ENCODE data around the gene BRIX1.
"Not testable (repeated sequence)": the region's sequence is repeated elsewhere in the genome, so short reads cannot be mapped to it uniquely, and the experiment has no call there.

The BRIX1 gene

GRCh38 chr5:34968258-34968657 is 52.7 kb downstream of the BRIX1 start:
- Histone ChIP-seq H3K9me3 (ENCODE audit: insufficient read depth, low read length) (no peaks in the 10 kb centered on the region; the same call in 1 of the 2 replicates), H3K27me3 (ENCODE audit: low read length) (no peaks in the 10 kb centered on the region), H3K4me2 (ENCODE audit: low read depth, low read length, poor library complexity, severe bottlenecking) (no peak overlapping the region), H3K4me3 (ENCODE audit: insufficient read depth, low read length, poor library complexity, severe bottlenecking) (no peak overlapping the region), H3K9ac (ENCODE audit: low read length) (no peak overlapping the region), H3K79me2 (ENCODE audit: insufficient read depth, low read length) (no peaks in the 10 kb centered on the region), H3K9me2 (replicated peaks; ENCODE audit: insufficient read depth, low read length) (no peaks in the 10 kb centered on the region), H3K36me3 (ENCODE audit: low read length) (0 out of 2 replicates have a peak, but pooled peaks cover 3% of the 10 kb centered on the region), H2AFZ (ENCODE audit: low read depth, low read length, severe bottlenecking) (no peak overlapping the region), H4K20me1 (ENCODE audit: low read depth, low read length) (no peaks in the 10 kb centered on the region), H3K27ac (ENCODE audit: low read depth, low read length) (no peak overlapping the region), H3F3A (ENCODE audit: insufficient read depth) (no peaks in the 10 kb centered on the region)
- TF ChIP-seq EZH2phosphoT487 (conservative IDR thresholded peaks at IDR 0.05; ENCODE audit: low read length) (no peak), CTCF (IDR thresholded peaks at IDR 0.05; ENCODE audit: insufficient read depth, low read length, poor library complexity, severe bottlenecking) (no peak)

DNA sequence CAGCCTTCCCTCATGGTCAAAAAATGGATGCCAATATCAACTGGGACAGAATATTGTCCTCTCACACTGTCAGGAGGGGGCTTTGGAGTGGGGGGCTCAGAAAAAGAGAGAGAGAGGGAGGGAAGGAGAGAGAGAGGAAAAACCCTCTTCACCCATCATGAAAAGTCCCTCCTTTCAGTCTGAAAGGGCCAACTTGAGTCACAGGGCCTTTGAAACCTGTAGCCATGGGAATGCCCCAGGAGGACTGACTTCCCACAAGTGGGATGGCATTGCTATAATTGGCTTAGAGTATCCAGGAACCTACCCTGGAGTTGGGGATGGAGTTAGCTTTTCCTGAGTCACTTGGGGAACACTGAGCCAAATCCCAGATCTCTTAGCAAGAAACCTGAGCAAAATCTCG is 55.0 kb downstream of the BRIX1 start:
- Histone ChIP-seq H3K4me3 (ENCODE audit: insufficient read depth, low read length, poor library complexity, severe bottlenecking) (no peak overlapping the region), H3K4me2 (ENCODE audit: low read depth, low read length, poor library complexity, severe bottlenecking) (no peak overlapping the region), H3K79me2 (ENCODE audit: insufficient read depth, low read length) (no peaks in the 10 kb centered on the region), H4K20me1 (ENCODE audit: low read depth, low read length) (no peaks in the 10 kb centered on the region), H3K9me2 (replicated peaks; ENCODE audit: insufficient read depth, low read length) (no peaks in the 10 kb centered on the region), H3K9ac (ENCODE audit: low read length) (no peak overlapping the region), H3K36me3 (ENCODE audit: low read length) (0 out of 2 replicates have a peak, but pooled peaks cover 3% of the 10 kb centered on the region), H2AFZ (ENCODE audit: low read depth, low read length, severe bottlenecking) (no peak overlapping the region), H3K27me3 (ENCODE audit: low read length) (no peaks in the 10 kb centered on the region), H3K27ac (ENCODE audit: low read depth, low read length) (no peak overlapping the region), H3K9me3 (ENCODE audit: insufficient read depth, low read length) (no peaks in the 10 kb centered on the region; the same call in 1 of the 2 replicates), H3F3A (ENCODE audit: insufficient read depth) (no peaks in the 10 kb centered on the region)
- TF ChIP-seq EZH2phosphoT487 (conservative IDR thresholded peaks at IDR 0.05; ENCODE audit: low read length) = no peak

- H3K4me2 ChIP-seq (ENCODE audit: low read depth, low read length, poor library complexity, severe bottlenecking); H3K9ac ChIP-seq (ENCODE audit: low read length); H3K4me3 ChIP-seq (ENCODE audit: insufficient read depth, low read length, poor library complexity, severe bottlenecking); H3K9me2 ChIP-seq (replicated peaks; ENCODE audit: insufficient read depth, low read length); H3F3A ChIP-seq (ENCODE audit: insufficient read depth); H3K79me2 ChIP-seq (ENCODE audit: insufficient read depth, low read length); H2AFZ ChIP-seq (ENCODE audit: low read depth, low read length, severe bottlenecking); H3K27me3 ChIP-seq (ENCODE audit: low read length); H3K36me3 ChIP-seq (ENCODE audit: low read length); H3K27ac ChIP-seq (ENCODE audit: low read depth, low read length); H3K9me3 ChIP-seq (ENCODE audit: insufficient read depth, low read length); H4K20me1 ChIP-seq (ENCODE audit: low read depth, low read length): not testable (repeated sequence)
Observed at GRCh38 chr5:34971655-34972054, 56.1 kb downstream of the BRIX1 start.

Data from SU-DHL-6 (cell line).